ENCODE results near the gene CFDP1. TPM values are rescaled to one million over a fixed set of nuclear protein-coding genes. Genes with fewer than 3 reads are reported as not detected.

Gene CFDP1
- total and polyA plus RNA-seq, 2 of the 13 experiments (the other 11 are each of a cell fraction or from before 2014, with no cell fraction given) = 78.6 to 153 TPM

GRCh38 chr16:75264999-75265910 is 168.0 kb downstream of the CFDP1 start (continued):
- TF ChIP-seq, protein P1, sequence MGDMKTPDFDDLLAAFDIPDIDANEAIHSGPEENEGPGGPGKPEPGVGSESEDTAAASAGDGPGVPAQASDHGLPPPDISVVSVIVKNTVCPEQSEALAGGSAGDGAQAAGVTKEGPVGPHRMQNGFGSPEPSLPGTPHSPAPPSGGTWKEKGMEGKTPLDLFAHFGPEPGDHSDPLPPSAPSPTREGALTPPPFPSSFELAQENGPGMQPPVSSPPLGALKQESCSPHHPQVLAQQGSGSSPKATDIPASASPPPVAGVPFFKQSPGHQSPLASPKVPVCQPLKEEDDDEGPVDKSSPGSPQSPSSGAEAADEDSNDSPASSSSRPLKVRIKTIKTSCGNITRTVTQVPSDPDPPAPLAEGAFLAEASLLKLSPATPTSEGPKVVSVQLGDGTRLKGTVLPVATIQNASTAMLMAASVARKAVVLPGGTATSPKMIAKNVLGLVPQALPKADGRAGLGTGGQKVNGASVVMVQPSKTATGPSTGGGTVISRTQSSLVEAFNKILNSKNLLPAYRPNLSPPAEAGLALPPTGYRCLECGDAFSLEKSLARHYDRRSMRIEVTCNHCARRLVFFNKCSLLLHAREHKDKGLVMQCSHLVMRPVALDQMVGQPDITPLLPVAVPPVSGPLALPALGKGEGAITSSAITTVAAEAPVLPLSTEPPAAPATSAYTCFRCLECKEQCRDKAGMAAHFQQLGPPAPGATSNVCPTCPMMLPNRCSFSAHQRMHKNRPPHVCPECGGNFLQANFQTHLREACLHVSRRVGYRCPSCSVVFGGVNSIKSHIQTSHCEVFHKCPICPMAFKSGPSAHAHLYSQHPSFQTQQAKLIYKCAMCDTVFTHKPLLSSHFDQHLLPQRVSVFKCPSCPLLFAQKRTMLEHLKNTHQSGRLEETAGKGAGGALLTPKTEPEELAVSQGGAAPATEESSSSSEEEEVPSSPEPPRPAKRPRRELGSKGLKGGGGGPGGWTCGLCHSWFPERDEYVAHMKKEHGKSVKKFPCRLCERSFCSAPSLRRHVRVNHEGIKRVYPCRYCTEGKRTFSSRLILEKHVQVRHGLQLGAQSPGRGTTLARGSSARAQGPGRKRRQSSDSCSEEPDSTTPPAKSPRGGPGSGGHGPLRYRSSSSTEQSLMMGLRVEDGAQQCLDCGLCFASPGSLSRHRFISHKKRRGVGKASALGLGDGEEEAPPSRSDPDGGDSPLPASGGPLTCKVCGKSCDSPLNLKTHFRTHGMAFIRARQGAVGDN (CRISPR knock-in tag; IDR thresholded peaks at IDR 0.05) = peak; percentile 73
- TF ChIP-seq REXO4 (CRISPR knock-in tag; IDR thresholded peaks at IDR 0.05; ENCODE audit: borderline replicate concordance) (no peak), AKAP8 (CRISPR knock-in tag; IDR thresholded peaks at IDR 0.05) (0 out of 2 replicates have a peak, but pooled peaks have one; percentile 19), ZNF784 (CRISPR knock-in tag; IDR thresholded peaks at IDR 0.05; ENCODE audit: borderline replicate concordance) (peak; percentile 1; the same call in 1 of the 2 replicates), ZNF142 (CRISPR knock-in tag; IDR thresholded peaks at IDR 0.05) (peak; percentile 62; the same call in 1 of the 2 replicates), SALL1 (CRISPR knock-in tag; IDR thresholded peaks at IDR 0.05) (0 out of 2 replicates have a peak, but pooled peaks have one; percentile 4), MEIS2 (CRISPR knock-in tag; IDR thresholded peaks at IDR 0.05) (0 out of 2 replicates have a peak, but pooled peaks have one; percentile 15), ZNF674 (CRISPR knock-in tag; IDR thresholded peaks at IDR 0.05; ENCODE audit: low read depth) (peak; percentile 79; the same call in 1 of the 2 replicates), ZNF660 (CRISPR knock-in tag; IDR thresholded peaks at IDR 0.05; ENCODE audit: borderline replicate concordance, low read depth) (0 out of 2 replicates have a peak, but pooled peaks have one; percentile 32), HOXA5 (CRISPR knock-in tag; IDR thresholded peaks at IDR 0.05) (no peak), ZBTB42 (CRISPR knock-in tag; IDR thresholded peaks at IDR 0.05) (0 out of 2 replicates have a peak, but pooled peaks have one; percentile 40), DMAP1 (CRISPR knock-in tag; IDR thresholded peaks at IDR 0.05) (0 out of 2 replicates have a peak, but pooled peaks have one; percentile 40)

All from HepG2 (cell line).